ENCODE data around the gene OR5H6. TPM values are rescaled to one million over a fixed set of nuclear protein-coding genes. Genes with fewer than 3 reads are reported as not detected.
"Not testable (repeated sequence)": the region's sequence is repeated elsewhere in the genome, so short reads cannot be mapped to it uniquely, and the experiment has no call there.

OR5H6 gene
- total RNA-seq (2012; rRNA removed) = not detected in 2 replicates

DNA sequence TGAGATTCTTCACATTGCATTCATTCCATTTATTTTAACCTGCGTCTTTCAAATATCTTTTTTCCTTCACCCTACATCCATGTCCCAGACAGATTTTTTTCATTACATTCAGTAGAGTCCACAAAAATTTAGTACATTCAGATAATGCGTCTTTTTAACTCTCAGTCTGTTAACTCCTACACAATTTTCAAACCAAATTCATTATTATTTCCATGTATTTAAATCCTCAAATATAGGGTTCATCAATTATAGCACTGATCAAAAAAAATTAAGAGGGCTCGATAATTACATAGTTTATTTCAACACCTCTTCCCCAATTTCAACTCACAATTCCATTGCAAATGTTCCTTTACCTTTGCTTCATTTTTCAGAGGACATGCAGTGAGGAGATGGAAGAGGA is at the start of gene OR5H6:
TSS of gene OR5H6 (plus strand) at position 301 of the 400 bp plus-strand sequence. CDS start at position 390, 89 bp downstream.
- Histone ChIP-seq H3K36me3 (ENCODE audit: insufficient read depth, low read length) (no peaks in the 10 kb centered on the region), H3K4me3 (ENCODE audit: low read length) (no peak within 1 kb of the TSS), H3K9ac (ENCODE audit: low read depth, low read length) (no peak within 1 kb of the TSS), H3K9me3 (replicated peaks; ENCODE audit: low read length) (no peaks in the 10 kb centered on the region), H3K27me3 (ENCODE audit: control insufficient read depth, insufficient read depth, low read length) (no peaks in the 10 kb centered on the region), H3K4me2 (ENCODE audit: low read length) (no peak within 1 kb of the TSS), H3K4me1 (ENCODE audit: control insufficient read depth, insufficient read depth, low read length) (no peaks in the 10 kb centered on the region)

DNA sequence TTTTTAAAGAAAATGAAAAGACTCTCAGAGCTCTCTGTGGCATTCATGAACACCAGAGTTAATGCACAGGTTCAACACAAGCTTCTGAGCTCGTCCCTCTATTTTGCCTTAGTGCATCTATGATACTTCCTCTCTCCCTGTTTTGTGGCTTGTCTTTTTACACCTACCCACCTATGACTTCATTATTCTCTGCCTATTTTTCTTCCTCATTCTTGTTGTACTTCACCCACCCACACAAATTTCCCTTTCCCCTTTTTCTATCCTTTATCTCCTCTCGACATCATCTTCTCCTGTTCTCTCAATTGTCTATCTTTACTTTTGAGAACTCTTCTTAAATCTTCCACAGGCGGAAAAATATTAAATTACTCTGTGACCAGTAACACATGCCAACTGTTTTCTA is 49.0 kb upstream of the OR5H6 start:
- H3K4me2 ChIP-seq (ENCODE audit: low read length) = no peak overlapping the region
- H3K27me3 ChIP-seq (ENCODE audit: control insufficient read depth, insufficient read depth, low read length) = no peaks in the 10 kb centered on the region
- H3K36me3 ChIP-seq (ENCODE audit: insufficient read depth, low read length) = no peaks in the 10 kb centered on the region
- H3K4me3 ChIP-seq (ENCODE audit: low read length) = no peak overlapping the region
- no peaks in the 10 kb centered on the region for H3K9me3 ChIP-seq (replicated peaks; ENCODE audit: low read length)
- no peak overlapping the region for H3K9ac ChIP-seq (ENCODE audit: low read depth, low read length)
- no peaks in the 10 kb centered on the region for H3K4me1 ChIP-seq (ENCODE audit: control insufficient read depth, insufficient read depth, low read length)

DNA sequence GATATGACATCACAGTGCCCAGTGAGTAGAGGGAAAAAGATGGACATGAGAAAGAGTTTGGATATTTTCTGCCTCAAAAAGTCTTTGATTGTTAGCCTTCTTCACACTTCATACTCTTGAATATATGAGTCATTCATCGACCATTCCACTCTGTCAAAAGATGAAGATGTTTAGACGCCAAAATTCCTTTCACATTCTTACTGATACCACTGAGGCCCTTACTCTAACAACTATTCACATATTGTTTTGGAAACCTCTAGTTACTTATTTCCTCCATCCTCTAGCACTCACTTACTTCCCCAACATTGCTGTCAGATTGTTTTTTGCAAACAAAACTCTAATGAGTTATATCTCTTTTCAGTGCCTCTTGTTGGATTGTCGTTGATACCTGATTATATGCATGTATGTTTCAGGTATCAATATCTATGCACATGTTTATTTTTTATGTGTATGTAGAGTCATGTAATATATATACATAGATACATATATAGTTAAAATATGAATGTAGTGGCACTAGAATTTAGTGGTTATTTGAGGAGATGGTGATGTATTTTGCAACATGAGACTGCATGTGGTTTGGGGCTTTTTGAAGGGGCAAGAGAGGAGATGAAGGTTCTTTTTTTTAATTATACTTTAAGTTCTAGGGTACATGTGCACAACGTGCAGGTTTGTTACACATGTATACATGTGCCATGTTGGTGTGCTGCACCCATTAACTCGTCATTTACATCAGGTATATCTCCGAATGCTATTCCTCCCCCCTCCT is 40.0 kb upstream of the OR5H6 start:
- H3K4me3 ChIP-seq (ENCODE audit: low read length) = no peak overlapping the region
- H3K4me2 ChIP-seq (ENCODE audit: low read length) = no peak overlapping the region
- no peaks in the 10 kb centered on the region for H3K4me1 ChIP-seq (ENCODE audit: control insufficient read depth, insufficient read depth, low read length)
- no peak overlapping the region for H3K9ac ChIP-seq (ENCODE audit: low read depth, low read length)
- H3K27me3 ChIP-seq (ENCODE audit: control insufficient read depth, insufficient read depth, low read length) = no peaks in the 10 kb centered on the region
- H3K36me3 ChIP-seq (ENCODE audit: insufficient read depth, low read length) = no peaks in the 10 kb centered on the region
- no peaks in the 10 kb centered on the region for H3K9me3 ChIP-seq (replicated peaks; ENCODE audit: low read length)

DNA sequence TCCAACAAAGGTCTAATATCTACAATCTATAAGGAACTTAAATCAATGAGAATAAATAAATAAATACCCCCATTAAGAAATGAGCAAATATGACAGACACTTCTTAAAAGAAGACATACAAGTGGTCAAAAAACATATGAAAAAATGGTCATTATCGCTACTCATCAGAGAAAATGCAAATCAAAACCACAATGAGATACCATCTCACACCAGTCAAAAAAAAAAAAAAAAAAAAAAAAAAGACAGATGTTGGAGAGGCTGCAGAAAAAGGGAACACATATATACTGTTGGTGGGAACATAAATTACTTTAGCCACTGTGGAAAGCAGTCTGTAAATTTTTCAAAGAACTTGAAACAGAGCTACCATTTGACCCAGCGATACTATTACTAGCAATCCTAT is 31.6 kb upstream of the OR5H6 start:
- Histone ChIP-seq H3K4me3 (ENCODE audit: low read length) (no peak overlapping the region), H3K4me1 (ENCODE audit: control insufficient read depth, insufficient read depth, low read length) (no peaks in the 10 kb centered on the region), H3K4me2 (ENCODE audit: low read length) (no peak overlapping the region), H3K9me3 (replicated peaks; ENCODE audit: low read length) (no peaks in the 10 kb centered on the region), H3K36me3 (ENCODE audit: insufficient read depth, low read length) (no peaks in the 10 kb centered on the region), H3K9ac (ENCODE audit: low read depth, low read length) (no peak overlapping the region), H3K27me3 (ENCODE audit: control insufficient read depth, insufficient read depth, low read length) (no peaks in the 10 kb centered on the region)

DNA sequence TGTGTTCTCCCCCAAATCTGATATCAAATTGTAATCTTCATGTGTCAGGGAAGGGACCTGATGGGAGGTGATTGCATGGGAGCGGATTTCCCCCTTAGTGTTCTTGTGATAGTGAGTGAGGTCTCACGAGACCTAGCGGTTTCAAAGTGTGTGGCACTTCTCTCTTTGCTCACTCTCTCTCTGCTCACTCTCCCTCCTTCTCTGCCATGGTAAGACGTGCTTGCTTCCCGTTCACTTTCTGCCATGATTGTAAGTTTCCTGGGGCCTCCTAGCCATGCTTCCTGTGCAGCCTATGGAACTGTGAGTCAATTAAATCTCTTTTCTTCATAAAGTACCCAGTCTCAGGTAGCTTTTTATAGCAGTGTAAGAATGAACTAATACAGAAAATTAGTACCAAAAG is 30.6 kb upstream of the OR5H6 start:
- H3K4me2 ChIP-seq (ENCODE audit: low read length) = no peak overlapping the region
- H3K4me3 ChIP-seq (ENCODE audit: low read length) = no peak overlapping the region
- no peaks in the 10 kb centered on the region for H3K9me3 ChIP-seq (replicated peaks; ENCODE audit: low read length)
- no peaks in the 10 kb centered on the region for H3K27me3 ChIP-seq (ENCODE audit: control insufficient read depth, insufficient read depth, low read length)
- H3K4me1 ChIP-seq (ENCODE audit: control insufficient read depth, insufficient read depth, low read length) = no peaks in the 10 kb centered on the region
- no peaks in the 10 kb centered on the region for H3K36me3 ChIP-seq (ENCODE audit: insufficient read depth, low read length)
- no peak overlapping the region for H3K9ac ChIP-seq (ENCODE audit: low read depth, low read length)

DNA sequence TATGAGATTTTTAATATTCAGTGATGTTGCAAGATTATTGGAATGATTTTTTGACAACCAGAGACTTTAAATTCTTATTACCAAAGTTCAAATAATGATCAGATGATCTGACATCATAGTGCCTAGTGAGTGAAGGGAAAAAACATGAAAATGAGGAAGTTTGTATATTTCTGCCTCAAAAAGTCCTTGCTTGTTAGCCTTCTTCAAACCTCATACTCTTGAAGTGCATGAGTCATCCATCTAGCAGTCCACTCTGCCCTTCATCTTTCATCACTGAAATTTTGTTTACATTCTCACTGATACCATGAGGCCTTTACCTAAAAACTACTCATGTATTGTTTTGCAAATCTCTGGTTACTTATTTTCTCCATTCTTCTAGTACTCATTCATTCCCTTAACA is 23.9 kb upstream of the OR5H6 start:
- no peaks in the 10 kb centered on the region for H3K36me3 ChIP-seq (ENCODE audit: insufficient read depth, low read length)
- no peaks in the 10 kb centered on the region for H3K27me3 ChIP-seq (ENCODE audit: control insufficient read depth, insufficient read depth, low read length)
- no peaks in the 10 kb centered on the region for H3K4me1 ChIP-seq (ENCODE audit: control insufficient read depth, insufficient read depth, low read length)
- H3K4me3 ChIP-seq (ENCODE audit: low read length) = no peak overlapping the region
- H3K9ac ChIP-seq (ENCODE audit: low read depth, low read length) = no peak overlapping the region
- H3K9me3 ChIP-seq (replicated peaks; ENCODE audit: low read length) = no peaks in the 10 kb centered on the region
- no peak overlapping the region for H3K4me2 ChIP-seq (ENCODE audit: low read length)

DNA sequence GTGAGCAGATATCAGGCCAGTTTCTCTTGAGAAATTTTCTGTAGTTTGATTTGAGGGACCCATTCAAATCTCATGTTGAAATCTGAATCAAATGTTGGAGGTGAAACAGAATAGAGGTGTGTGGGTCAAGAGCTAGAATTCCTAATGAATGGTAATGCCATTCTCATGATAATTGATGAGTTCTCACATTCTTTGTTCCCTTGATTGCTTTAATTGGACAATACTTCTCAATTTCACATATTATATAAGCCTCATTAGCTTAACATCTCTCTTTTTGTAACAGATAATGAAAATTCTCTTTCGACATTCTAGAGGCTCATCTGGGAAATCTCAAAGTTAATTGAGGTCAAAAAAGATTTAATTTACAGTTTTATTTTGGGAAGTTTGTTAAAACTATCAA is 21.9 kb upstream of the OR5H6 start:
- H3K9ac ChIP-seq (ENCODE audit: low read depth, low read length) = no peak overlapping the region
- no peaks in the 10 kb centered on the region for H3K36me3 ChIP-seq (ENCODE audit: insufficient read depth, low read length)
- no peak overlapping the region for H3K4me3 ChIP-seq (ENCODE audit: low read length)
- H3K4me1 ChIP-seq (ENCODE audit: control insufficient read depth, insufficient read depth, low read length) = no peaks in the 10 kb centered on the region
- no peaks in the 10 kb centered on the region for H3K27me3 ChIP-seq (ENCODE audit: control insufficient read depth, insufficient read depth, low read length)
- H3K4me2 ChIP-seq (ENCODE audit: low read length) = no peak overlapping the region
- no peaks in the 10 kb centered on the region for H3K9me3 ChIP-seq (replicated peaks; ENCODE audit: low read length)

DNA sequence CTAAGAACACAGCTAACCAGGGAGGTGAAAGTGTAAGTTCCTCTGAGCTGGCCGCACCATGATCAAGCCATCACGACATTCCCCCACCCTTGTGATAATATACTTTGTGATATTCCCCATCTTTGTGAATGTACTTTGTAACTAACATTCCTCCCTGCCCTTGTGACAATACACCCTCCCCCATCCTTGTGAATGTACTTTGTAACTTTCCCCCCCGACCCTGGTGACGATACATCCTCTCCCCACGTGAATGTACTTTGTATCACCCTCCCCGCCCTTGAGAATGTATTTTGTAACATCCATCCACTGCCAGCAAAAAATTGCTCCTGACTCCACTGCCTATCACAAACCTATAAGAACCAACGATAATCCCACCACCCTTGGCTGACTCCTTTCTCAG is 20.2 kb upstream of the OR5H6 start:
- Histone ChIP-seq H3K9me3 (replicated peaks; ENCODE audit: low read length) (no peaks in the 10 kb centered on the region), H3K4me3 (ENCODE audit: low read length) (no peak overlapping the region), H3K4me2 (ENCODE audit: low read length) (no peak overlapping the region), H3K27me3 (ENCODE audit: control insufficient read depth, insufficient read depth, low read length) (no peaks in the 10 kb centered on the region), H3K9ac (ENCODE audit: low read depth, low read length) (no peak overlapping the region), H3K4me1 (ENCODE audit: control insufficient read depth, insufficient read depth, low read length) (no peaks in the 10 kb centered on the region), H3K36me3 (ENCODE audit: insufficient read depth, low read length) (no peaks in the 10 kb centered on the region)

DNA sequence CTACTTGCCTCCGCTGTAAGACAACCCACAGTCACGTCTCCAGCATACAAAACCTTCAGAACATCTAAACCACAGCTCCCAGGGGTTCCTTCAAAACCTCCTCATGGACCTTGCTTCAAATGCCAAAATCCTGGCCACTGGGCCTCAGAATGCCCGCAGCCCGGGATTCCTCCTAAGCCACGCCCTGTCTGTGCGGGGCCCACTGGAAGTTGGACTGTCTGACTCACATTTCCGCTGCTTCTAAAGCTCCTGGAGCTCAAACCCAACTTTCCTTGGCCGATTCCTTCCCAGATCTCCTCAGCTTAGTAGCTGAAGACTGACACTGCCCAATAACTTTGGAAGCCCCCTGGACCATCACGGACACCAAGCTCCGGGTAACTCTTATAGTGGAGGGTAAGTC is 17.9 kb upstream of the OR5H6 start:
- Histone ChIP-seq H3K9me3 (replicated peaks; ENCODE audit: low read length) (no peaks in the 10 kb centered on the region), H3K4me2 (ENCODE audit: low read length) (no peak overlapping the region), H3K4me3 (ENCODE audit: low read length) (no peak overlapping the region), H3K27me3 (ENCODE audit: control insufficient read depth, insufficient read depth, low read length) (no peaks in the 10 kb centered on the region), H3K36me3 (ENCODE audit: insufficient read depth, low read length) (no peaks in the 10 kb centered on the region), H3K4me1 (ENCODE audit: control insufficient read depth, insufficient read depth, low read length) (no peaks in the 10 kb centered on the region), H3K9ac (ENCODE audit: low read depth, low read length) (no peak overlapping the region)

DNA sequence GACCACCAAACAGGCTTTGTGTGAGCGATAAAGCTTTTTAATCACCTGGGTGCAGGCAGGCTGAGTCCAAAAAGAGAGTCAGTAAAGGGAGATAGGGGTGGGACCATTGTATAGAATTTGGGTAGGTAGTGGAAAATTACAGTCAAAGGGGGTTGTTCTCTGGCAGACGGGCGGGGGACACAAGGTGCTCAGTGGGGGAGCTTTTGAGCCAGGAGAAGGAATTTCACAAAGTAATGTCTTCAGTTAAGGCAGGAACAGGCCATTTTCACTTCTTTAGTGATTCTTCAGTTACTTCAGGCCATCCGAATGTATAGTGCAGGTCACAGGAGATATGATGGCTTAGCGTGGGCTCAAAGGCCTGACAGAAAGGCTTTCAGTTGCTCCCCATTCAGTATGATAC is 8.0 kb upstream of the OR5H6 start:
- not testable (repeated sequence) for H3K36me3 ChIP-seq (ENCODE audit: insufficient read depth, low read length); H3K4me3 ChIP-seq (ENCODE audit: low read length); H3K4me1 ChIP-seq (ENCODE audit: control insufficient read depth, insufficient read depth, low read length); H3K9ac ChIP-seq (ENCODE audit: low read depth, low read length); H3K4me2 ChIP-seq (ENCODE audit: low read length); H3K9me3 ChIP-seq (replicated peaks; ENCODE audit: low read length); H3K27me3 ChIP-seq (ENCODE audit: control insufficient read depth, insufficient read depth, low read length)

DNA sequence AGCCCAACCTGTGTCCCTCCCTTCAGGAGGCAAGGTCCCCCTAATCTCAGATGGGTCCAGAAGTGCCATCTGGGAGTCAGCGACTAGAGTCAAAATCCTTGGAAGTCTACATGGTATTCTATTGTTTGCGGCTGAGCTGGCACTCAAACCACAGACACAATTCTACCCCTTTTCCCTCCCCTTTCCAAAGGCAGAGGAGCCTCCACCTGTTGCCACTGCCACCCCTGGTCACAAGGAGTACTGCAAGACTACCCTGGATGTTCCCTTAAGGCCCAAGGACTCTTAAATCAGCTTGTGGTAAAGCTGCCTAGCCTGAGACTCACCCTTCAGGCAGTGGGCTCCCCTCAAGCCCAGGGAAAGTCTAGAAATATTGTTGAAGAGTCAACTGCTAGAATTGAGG is 4.3 kb upstream of the OR5H6 start:
- Histone ChIP-seq H3K9ac (ENCODE audit: low read depth, low read length) (no peak overlapping the region), H3K9me3 (replicated peaks; ENCODE audit: low read length) (no peaks in the 10 kb centered on the region), H3K4me3 (ENCODE audit: low read length) (no peak overlapping the region), H3K27me3 (ENCODE audit: control insufficient read depth, insufficient read depth, low read length) (no peaks in the 10 kb centered on the region), H3K36me3 (ENCODE audit: insufficient read depth, low read length) (no peaks in the 10 kb centered on the region), H3K4me2 (ENCODE audit: low read length) (no peak overlapping the region), H3K4me1 (ENCODE audit: control insufficient read depth, insufficient read depth, low read length) (no peaks in the 10 kb centered on the region)

DNA sequence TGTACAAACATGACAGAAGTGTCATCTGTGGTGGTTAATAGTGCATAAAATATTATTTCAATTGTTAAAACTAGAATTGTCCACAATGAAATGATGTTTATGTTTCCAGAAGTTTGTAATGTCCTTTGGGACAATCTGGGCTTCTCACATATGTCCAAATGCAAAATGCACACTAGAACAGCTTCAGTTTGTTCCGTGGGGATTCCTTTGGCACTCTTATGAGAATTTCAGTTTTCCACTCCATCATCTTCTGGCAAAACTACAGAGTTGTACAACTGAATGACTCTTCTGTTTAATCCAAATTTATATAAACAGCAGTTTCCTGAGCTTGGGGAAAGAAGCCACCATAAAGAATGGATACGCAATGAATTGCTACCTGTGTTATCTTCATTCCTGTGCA is 2.0 kb upstream of the OR5H6 start:
- no peak overlapping the region for H3K4me3 ChIP-seq (ENCODE audit: low read length)
- H3K4me1 ChIP-seq (ENCODE audit: control insufficient read depth, insufficient read depth, low read length) = no peaks in the 10 kb centered on the region
- H3K36me3 ChIP-seq (ENCODE audit: insufficient read depth, low read length) = no peaks in the 10 kb centered on the region
- no peak overlapping the region for H3K9ac ChIP-seq (ENCODE audit: low read depth, low read length)
- no peaks in the 10 kb centered on the region for H3K9me3 ChIP-seq (replicated peaks; ENCODE audit: low read length)
- no peak overlapping the region for H3K4me2 ChIP-seq (ENCODE audit: low read length)
- no peaks in the 10 kb centered on the region for H3K27me3 ChIP-seq (ENCODE audit: control insufficient read depth, insufficient read depth, low read length)
